C4-2B (cell line): ENCODE data around the gene SORCS2.

Experiments used
- ZFX ChIP-seq: fragments of 450-650 bp; IDR thresholded peaks from 2 replicates; pipeline ENCODE4 v1.6.1; 2017
- TF ChIP-seq, protein P1 (sequence below): fragments of 450-650 bp; conservative IDR thresholded peaks from 2 replicates; pipeline ENCODE4 v1.5.1; 2017; ENCODE audit warnings: mild to moderate bottlenecking

DNA sequence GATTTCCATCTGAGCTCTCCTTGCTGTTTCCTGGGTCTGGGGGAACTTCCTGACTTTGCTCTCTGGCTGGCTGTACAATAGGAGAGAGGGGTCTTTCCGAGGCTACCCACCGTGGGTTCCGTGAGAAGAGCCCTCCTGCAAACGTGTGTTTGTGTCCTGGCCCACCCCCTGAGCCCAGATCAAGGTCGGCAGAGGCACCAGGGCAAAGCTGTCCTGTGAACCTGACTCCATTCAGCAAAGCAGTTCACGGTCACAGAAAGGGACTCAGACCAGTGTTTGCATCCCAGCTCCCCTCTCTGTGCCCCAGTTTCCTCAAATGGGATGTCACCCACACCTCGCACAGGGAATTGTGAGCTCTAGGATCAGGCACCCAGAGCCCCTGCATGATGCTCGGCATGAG is 339.7 kb downstream of the SORCS2 start:
- TF ChIP-seq, protein P1, sequence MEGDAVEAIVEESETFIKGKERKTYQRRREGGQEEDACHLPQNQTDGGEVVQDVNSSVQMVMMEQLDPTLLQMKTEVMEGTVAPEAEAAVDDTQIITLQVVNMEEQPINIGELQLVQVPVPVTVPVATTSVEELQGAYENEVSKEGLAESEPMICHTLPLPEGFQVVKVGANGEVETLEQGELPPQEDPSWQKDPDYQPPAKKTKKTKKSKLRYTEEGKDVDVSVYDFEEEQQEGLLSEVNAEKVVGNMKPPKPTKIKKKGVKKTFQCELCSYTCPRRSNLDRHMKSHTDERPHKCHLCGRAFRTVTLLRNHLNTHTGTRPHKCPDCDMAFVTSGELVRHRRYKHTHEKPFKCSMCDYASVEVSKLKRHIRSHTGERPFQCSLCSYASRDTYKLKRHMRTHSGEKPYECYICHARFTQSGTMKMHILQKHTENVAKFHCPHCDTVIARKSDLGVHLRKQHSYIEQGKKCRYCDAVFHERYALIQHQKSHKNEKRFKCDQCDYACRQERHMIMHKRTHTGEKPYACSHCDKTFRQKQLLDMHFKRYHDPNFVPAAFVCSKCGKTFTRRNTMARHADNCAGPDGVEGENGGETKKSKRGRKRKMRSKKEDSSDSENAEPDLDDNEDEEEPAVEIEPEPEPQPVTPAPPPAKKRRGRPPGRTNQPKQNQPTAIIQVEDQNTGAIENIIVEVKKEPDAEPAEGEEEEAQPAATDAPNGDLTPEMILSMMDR, result no peak
- no peak for TF ChIP-seq ZFX
